HEK293 (cell line): Measurements from ENCODE around the gene PRKAR2B.

ENCODE experiments used
- BCL11A ChIP-seq: fragments of 450-650 bp; formaldehyde crosslinking; IDR thresholded peaks from 2 replicates; pipeline ENCODE4 v1.5.1; 2016; ENCODE audit warnings: low read depth, missing biosample characterization, missing genetic modification characterization
- BCL6B ChIP-seq: fragments of 450-650 bp; formaldehyde crosslinking; IDR thresholded peaks from 2 replicates; pipeline ENCODE4 v1.5.1; 2017; ENCODE audit warnings: missing biosample characterization, missing genetic modification characterization
- CTCF ChIP-seq: fragments of 450-650 bp; formaldehyde crosslinking; IDR thresholded peaks from 2 replicates; pipeline ENCODE4 v1.5.1; 2016; ENCODE audit warnings: missing biosample characterization, missing genetic modification characterization
- KLF7 ChIP-seq: fragments of 450-650 bp; formaldehyde crosslinking; IDR thresholded peaks from 2 replicates; pipeline ENCODE4 v1.5.1; 2016; ENCODE audit warnings: missing biosample characterization, missing genetic modification characterization, borderline replicate concordance
- PRDM1 ChIP-seq: fragments of 450-650 bp; formaldehyde crosslinking; IDR thresholded peaks from 2 replicates; pipeline ENCODE4; 2016; ENCODE audit warnings: missing biosample characterization, missing genetic modification characterization
- REST ChIP-seq: fragments of 450-650 bp; formaldehyde crosslinking; IDR thresholded peaks from 2 replicates; pipeline ENCODE4 v1.5.1; 2016; ENCODE audit warnings: missing biosample characterization, missing genetic modification characterization
- SP2 ChIP-seq: fragments of 450-650 bp; formaldehyde crosslinking; IDR thresholded peaks from 2 replicates; pipeline ENCODE4 v1.5.1; 2016; ENCODE audit warnings: missing biosample characterization, missing genetic modification characterization
- ZNF140 ChIP-seq: fragments of 450-650 bp; formaldehyde crosslinking; IDR thresholded peaks from 2 replicates; pipeline ENCODE4 v1.5.1; 2016; ENCODE audit warnings: missing biosample characterization, missing genetic modification characterization
- ZNF274 ChIP-seq, 2 experiments: fragments of 200-500 bp in 1 of 2; fragments of 450-650 bp in 1 of 2; sonication (Bioruptor generic) in 1 of 2; formaldehyde crosslinking in 1 of 2; IDR thresholded peaks; 2 replicates each; pipeline versions ENCODE4 v1.5.1 to v1.6.1; 2014 to 2016; ENCODE audit warnings: borderline replicate concordance in 1 of 2, inconsistent platforms in 1 of 2, low read length in 1 of 2, missing biosample characterization in 1 of 2, missing genetic modification characterization in 1 of 2
- ZNF324 ChIP-seq: fragments of 450-650 bp; formaldehyde crosslinking; IDR thresholded peaks from 2 replicates; pipeline ENCODE4 v1.5.1; 2016; ENCODE audit warnings: missing biosample characterization, missing genetic modification characterization
- ZNF426 ChIP-seq: fragments of 450-650 bp; formaldehyde crosslinking; IDR thresholded peaks from 2 replicates; pipeline ENCODE4 v1.5.1; 2017; ENCODE audit warnings: missing biosample characterization, missing genetic modification characterization, mild to moderate bottlenecking, inconsistent platforms, moderate library complexity
- ZNF701 ChIP-seq: fragments of 450-650 bp; formaldehyde crosslinking; IDR thresholded peaks from 2 replicates; pipeline ENCODE4 v1.5.1; 2016; ENCODE audit warnings: missing biosample characterization, missing genetic modification characterization

- TF ChIP-seq BCL6B (no peak), ZNF140 (tag by site-specific recombination) (no peak), BCL11A (tag by site-specific recombination) (no peak), ZNF274 (IDR thresholded peaks at IDR 0.05; ENCODE audit: low read length) (no peak), ZNF274 (tag by site-specific recombination; IDR thresholded peaks at IDR 0.05; ENCODE audit: borderline replicate concordance) (no peak), CTCF (tag by site-specific recombination) (no peak), ZNF324 (no peak), ZNF426 (tag by site-specific recombination) (no peak), KLF7 (no peak), ZNF701 (tag by site-specific recombination) (no peak), SP2 (tag by site-specific recombination) (no peak), PRDM1 (tag by site-specific recombination) (no peak), REST (tag by site-specific recombination) (no peak)
These were observed 159.1 kb downstream of the PRKAR2B start for GRCh38 chr7:107203607-107204006.
